Left lung (tissue), 10 donors: Measurements from ENCODE around the gene CFAP54. TPM values are rescaled to one million over a fixed set of nuclear protein-coding genes. Genes with fewer than 3 reads are reported as not detected.
"Not testable (repeated sequence)": the region's sequence is repeated elsewhere in the genome, so short reads cannot be mapped to it uniquely, and the experiment has no call there.

Experiments used
- ATAC-seq: fragments of 200-7000 bp; cut with Tn5 transposase; one replicate; pipeline ENCODE4 v1.9.1; 2020; ENCODE audit warnings: moderate library complexity
- DNase-seq, 4 donors: peaks; one replicate each; pipeline ENCODE4 v3.0.0-alpha.2; 2013 to 2020
- H3K27ac ChIP-seq, 2 donors: fragments of 200-600 bp; sonication (generic) in 1 of 2; one replicate each; pipeline versions ENCODE4 v1.5.0 to v1.8.0; 2020 to 2021
- H3K27me3 ChIP-seq, 2 donors: fragments of 200-600 bp; sonication (generic) in 1 of 2; one replicate each; pipeline versions ENCODE4 v1.5.0 to v1.8.0; 2020 to 2021
- H3K36me3 ChIP-seq, 2 donors: fragments of 200-600 bp; sonication (generic) in 1 of 2; one replicate each; pipeline versions ENCODE4 v1.5.0 to v1.8.0; 2020 to 2021
- H3K4me1 ChIP-seq, 2 donors: fragments of 200-600 bp; one replicate each; pipeline ENCODE4 v1.8.0; 2021
- H3K4me3 ChIP-seq, 2 donors: fragments of 200-600 bp; sonication (generic) in 1 of 2; one replicate each; pipeline versions ENCODE4 v1.5.0 to v1.8.0; 2020 to 2021; ENCODE audit warnings: mild to moderate bottlenecking in 1 of 2
- H3K9me3 ChIP-seq, 2 donors: fragments of 200-600 bp; sonication (generic) in 1 of 2; one replicate each; pipeline versions ENCODE4 v1.5.0 to v1.8.0; 2020 to 2021
- intact Hi-C, 2 donors: fragments of 100-400 bp; cut with DNase I; formaldehyde crosslinking; loops; one replicate each; pipeline versions ENCODE4 v1.11.2 to v1.14.2; 2022
- polyA plus RNA-seq, 6 donors: library from polyadenylated mRNA; unstranded; fragments of 120-200 nt; gene quantifications; one replicate each; pipeline ENCODE4 v1.2.1, GENCODE V29; 2013; ENCODE audit not compliant: insufficient read length in 6 of 6
- total RNA-seq, 2 donors: library from RNA; stranded (reverse); fragmentation: NEBNext Ultra II Directional; extraction: Animal tissue kit (Norgen Biotek cat#: 25700); gene quantifications; one replicate each; pipeline ENCODE4 v1.2.1, GENCODE V29; 2021
- TF ChIP-seq, protein P1 (sequence below), 2 donors: fragments of 200-600 bp; sonication (generic) in 1 of 2; IDR thresholded peaks; one replicate each; pipeline versions ENCODE4 v1.5.0 to v1.8.0; 2021; ENCODE audit warnings: antibody characterized with exemption in 2 of 2
- donor health status: DM: no; HTN: yes; CAD: no.
- donor health status: DM: no; HTN: no; CAD: no.

The CFAP54 gene
- total and polyA plus RNA-seq, 8 donors: 1.1 to 3.7 (median 2.6) TPM

GRCh38 chr12:96590970-96591369, 101.6 kb downstream of the CFAP54 start:
- Histone ChIP-seq H3K4me1 (no peaks in the 10 kb centered on the region), H3K4me3 (no peak overlapping the region), H3K27me3 (no peaks in the 10 kb centered on the region), H3K36me3 (no peaks in the 10 kb centered on the region), H3K9me3 (no peaks in the 10 kb centered on the region), H3K27ac (no peak overlapping the region)
- TF ChIP-seq, protein P1, sequence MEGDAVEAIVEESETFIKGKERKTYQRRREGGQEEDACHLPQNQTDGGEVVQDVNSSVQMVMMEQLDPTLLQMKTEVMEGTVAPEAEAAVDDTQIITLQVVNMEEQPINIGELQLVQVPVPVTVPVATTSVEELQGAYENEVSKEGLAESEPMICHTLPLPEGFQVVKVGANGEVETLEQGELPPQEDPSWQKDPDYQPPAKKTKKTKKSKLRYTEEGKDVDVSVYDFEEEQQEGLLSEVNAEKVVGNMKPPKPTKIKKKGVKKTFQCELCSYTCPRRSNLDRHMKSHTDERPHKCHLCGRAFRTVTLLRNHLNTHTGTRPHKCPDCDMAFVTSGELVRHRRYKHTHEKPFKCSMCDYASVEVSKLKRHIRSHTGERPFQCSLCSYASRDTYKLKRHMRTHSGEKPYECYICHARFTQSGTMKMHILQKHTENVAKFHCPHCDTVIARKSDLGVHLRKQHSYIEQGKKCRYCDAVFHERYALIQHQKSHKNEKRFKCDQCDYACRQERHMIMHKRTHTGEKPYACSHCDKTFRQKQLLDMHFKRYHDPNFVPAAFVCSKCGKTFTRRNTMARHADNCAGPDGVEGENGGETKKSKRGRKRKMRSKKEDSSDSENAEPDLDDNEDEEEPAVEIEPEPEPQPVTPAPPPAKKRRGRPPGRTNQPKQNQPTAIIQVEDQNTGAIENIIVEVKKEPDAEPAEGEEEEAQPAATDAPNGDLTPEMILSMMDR (IDR thresholded peaks at IDR 0.05): no peak
- intact Hi-C loops: no loop called here
- ATAC-seq (no peak), DNase-seq (no peak)

DNA sequence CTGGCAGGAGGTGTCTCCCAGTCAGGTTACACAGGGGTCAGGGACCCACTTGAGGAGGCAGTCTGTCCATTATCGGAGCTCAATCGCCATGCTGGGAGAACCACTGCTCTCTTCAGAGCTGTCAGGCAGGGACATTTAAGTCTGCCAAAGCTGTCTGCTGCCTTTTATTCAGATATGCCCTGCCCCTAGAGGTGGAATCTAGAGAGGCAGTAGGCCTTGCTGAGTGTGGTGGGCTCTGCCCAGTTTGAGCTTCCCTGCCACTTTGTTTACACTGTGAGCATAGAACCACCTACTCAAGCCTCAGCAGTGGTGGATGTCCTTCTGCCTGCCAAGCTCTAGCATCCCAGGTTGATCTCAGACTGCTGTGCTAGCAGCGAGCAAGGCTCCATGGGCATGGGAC, 115.0 kb downstream of the CFAP54 start:
- H3K9me3 ChIP-seq, H3K27ac ChIP-seq, H3K4me3 ChIP-seq, H3K27me3 ChIP-seq, DNase-seq, H3K36me3 ChIP-seq, ATAC-seq, intact Hi-C loops, H3K4me1 ChIP-seq: not testable (repeated sequence)

DNA sequence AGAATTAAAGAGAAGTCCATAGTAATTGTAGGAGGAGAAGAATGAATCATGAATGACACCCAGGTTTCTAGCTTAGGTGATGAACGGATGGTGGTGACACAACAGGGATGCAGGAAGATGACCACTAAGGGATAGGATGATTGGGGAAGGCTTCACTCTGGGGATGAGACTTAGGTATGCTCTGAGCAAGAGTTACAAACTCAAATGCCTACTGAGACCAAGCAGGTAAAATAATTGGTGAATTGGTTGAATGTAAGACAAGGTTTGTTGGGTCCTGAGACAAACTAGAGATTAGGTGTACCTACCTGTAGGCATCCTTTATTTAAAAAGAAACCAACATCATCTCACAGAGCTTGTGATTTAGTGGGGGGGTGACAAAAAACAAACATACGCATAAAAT, 116.3 kb downstream of the CFAP54 start:
- H3K27me3 ChIP-seq: no peaks in the 10 kb centered on the region
- no peak overlapping the region for H3K27ac ChIP-seq
- no peaks in the 10 kb centered on the region for H3K4me1 ChIP-seq
- ATAC-seq (no peak), DNase-seq (no peak)
- H3K4me3 ChIP-seq: no peak overlapping the region
- peaks cover 0 to 2% of the 10 kb centered on the region in 2 donors for H3K9me3 ChIP-seq
- TF ChIP-seq, protein P1 (IDR thresholded peaks at IDR 0.05): no peak
- no peaks in the 10 kb centered on the region for H3K36me3 ChIP-seq
- intact Hi-C loops: no loop called here

GRCh38 chr12:96606134-96606533, 116.8 kb downstream of the CFAP54 start:
- H3K36me3 ChIP-seq: no peaks in the 10 kb centered on the region
- no peaks in the 10 kb centered on the region for H3K4me1 ChIP-seq
- no peak overlapping the region for H3K4me3 ChIP-seq
- intact Hi-C loops: no loop called here
- H3K27me3 ChIP-seq: no peaks in the 10 kb centered on the region
- TF ChIP-seq, protein P1 (IDR thresholded peaks at IDR 0.05): no peak
- no peak overlapping the region for H3K27ac ChIP-seq
- H3K9me3 ChIP-seq: peaks cover 0 to 2% of the 10 kb centered on the region in 2 donors
- DNase-seq (no peak), ATAC-seq (no peak)

- intact Hi-C loops: no loop called here
- no peak for ATAC-seq
- H3K4me3 ChIP-seq: no peak overlapping the region
Measured at GRCh38 chr12:96606644-96607043, 117.3 kb downstream of the CFAP54 start.

GRCh38 chr12:96617178-96617577, 127.8 kb downstream of the CFAP54 start:
- Histone ChIP-seq H3K36me3 (no peaks in the 10 kb centered on the region), H3K27me3 (no peaks in the 10 kb centered on the region), H3K27ac (no peak overlapping the region), H3K4me3 (no peak overlapping the region), H3K9me3 (no peaks in the 10 kb centered on the region), H3K4me1 (no peaks in the 10 kb centered on the region)
- intact Hi-C loops: no loop called here
- ATAC-seq (no peak), DNase-seq (no peak)
- TF ChIP-seq, protein P1 (IDR thresholded peaks at IDR 0.05): no peak

More at GRCh38 chr12:96606644-96607043, 117.3 kb downstream of the CFAP54 start:
- Histone ChIP-seq H3K4me1 (no peaks in the 10 kb centered on the region), H3K27me3 (no peaks in the 10 kb centered on the region), H3K36me3 (no peaks in the 10 kb centered on the region), H3K27ac (no peak overlapping the region), H3K9me3 (peaks cover 0 to 2% of the 10 kb centered on the region in 2 donors)
- DNase-seq: no peak
- TF ChIP-seq, protein P1 (IDR thresholded peaks at IDR 0.05): no peak
